PC-3 (cell line): ENCODE results near the gene LIMS2.

Experiments used
- CTCF ChIP-seq: fragments of 300-600 bp; sonication (generic); conservative IDR thresholded peaks from 2 replicates; pipeline ENCODE4 v1.5.1; 2017; ENCODE audit warnings: antibody characterized with exemption, low read depth, mild to moderate bottlenecking, low read length
- EZH2phosphoT487 ChIP-seq: fragments of 300-600 bp; sonication (generic); IDR thresholded peaks from 2 replicates; pipeline ENCODE4 v1.6.1; 2018; ENCODE audit warnings: mild to moderate bottlenecking, antibody characterized with exemption, low read length, borderline replicate concordance

GRCh38 chr2:127624320-127624755 is 51.0 kb downstream of the LIMS2 start:
- no peak for TF ChIP-seq CTCF
- no peak for TF ChIP-seq EZH2phosphoT487
